ENCODE measurements around the gene RPL3. TPM values are rescaled to one million over a fixed set of nuclear protein-coding genes. Genes with fewer than 3 reads are reported as not detected.

The RPL3 gene
- total RNA-seq, 1 experiment from 2014 or later: 2,830 TPM

DNA sequence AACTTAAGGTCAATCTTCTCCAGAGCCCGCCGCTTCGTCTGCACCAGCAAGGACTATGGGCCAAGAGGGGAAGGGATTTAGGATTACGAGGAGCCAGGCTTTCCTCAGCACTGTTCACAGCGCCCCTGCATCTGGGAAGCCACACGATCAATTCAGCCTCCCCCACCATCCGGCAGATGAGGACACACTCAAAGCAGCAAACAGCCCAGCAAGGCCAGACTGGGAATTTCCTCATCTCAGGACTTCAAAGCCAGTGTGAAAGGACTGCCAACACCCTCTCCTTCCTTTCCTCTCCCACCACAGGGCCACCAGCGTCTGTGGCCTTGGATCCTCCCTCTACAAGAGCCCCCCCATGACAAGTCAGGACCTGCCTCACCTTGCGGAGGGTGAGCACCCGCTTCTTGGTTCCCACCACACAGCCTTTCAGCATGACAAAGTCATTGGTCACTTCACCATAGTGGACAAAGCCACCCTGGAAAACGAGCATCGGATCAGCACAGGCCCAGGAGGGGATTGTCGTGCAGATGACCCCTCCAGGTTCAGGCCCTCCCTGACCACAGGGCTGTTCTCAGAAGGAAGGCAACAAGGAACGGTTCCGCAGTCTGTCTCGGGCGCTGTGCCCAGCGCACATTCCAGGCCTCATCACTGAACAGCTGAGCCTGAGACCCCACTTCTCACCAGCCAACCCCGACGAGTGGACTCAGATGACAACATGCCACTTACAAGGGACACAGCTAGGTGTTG lies 6.0 kb downstream of the RPL3 start:
- peaks cover 78 to 100% (median 88%) of the 10 kb centered on the region in 3 experiments for H3K36me3 Mint-ChIP-seq (ENCODE audit: insufficient read depth in 1 of 3, low read depth in 3 of 3)
- Histone ChIP-seq H3K56ac (ENCODE audit: insufficient read length, low read depth, low read length) (no peak overlapping the region), H3T11ph (ENCODE audit: low read length) (no peak overlapping the region), H2BK20ac (ENCODE audit: low read depth, low read length, poor library complexity, severe bottlenecking) (no peak overlapping the region), H3K4me1 (ENCODE audit: insufficient read depth, low read length) (peaks cover 2% of the 10 kb centered on the region; the same call in 1 of the 2 replicates), H3K79me2 (ENCODE audit: insufficient read depth, low read length) (peaks cover 13% of the 10 kb centered on the region), H3K23me2 (ENCODE audit: insufficient read length, low read depth, low read length, poor library complexity, severe bottlenecking) (peaks cover 3% of the 10 kb centered on the region), H2BK5ac (ENCODE audit: insufficient read length, low read length) (no peak overlapping the region), H2AFZ (ENCODE audit: low read length) (no peak overlapping the region), H3K4me2 (ENCODE audit: insufficient read depth, insufficient read length, low read length) (no peak overlapping the region), H3K18ac (ENCODE audit: insufficient read length, low read depth, low read length) (no peak overlapping the region), H4K8ac (replicated peaks; ENCODE audit: insufficient read length, low read depth, low read length) (no peak overlapping the region), H3K27ac (ENCODE audit: insufficient read length, low read depth, low read length) (no peak overlapping the region), H3K27me3 (ENCODE audit: insufficient read depth, low read length) (no peaks in the 10 kb centered on the region), H3K4ac (ENCODE audit: low read depth, low read length) (no peak overlapping the region), H3K14ac (ENCODE audit: insufficient read depth, low read length) (no peak overlapping the region), H2BK12ac (ENCODE audit: insufficient read length, low read depth, low read length) (no peak overlapping the region), H4K20me1 (ENCODE audit: control insufficient read depth, insufficient read depth, insufficient read length) (peaks cover 8% of the 10 kb centered on the region), H4K91ac (ENCODE audit: insufficient read length, low read depth, low read length) (no peak overlapping the region), H3K79me1 (ENCODE audit: insufficient read depth, low read depth, low read length, poor library complexity, severe bottlenecking) (peaks cover 4% of the 10 kb centered on the region), H2BK120ac (ENCODE audit: low read depth, low read length, poor library complexity, severe bottlenecking) (no peak overlapping the region), H3K9ac (ENCODE audit: extremely low read depth, insufficient read length, low read length) (no peak overlapping the region), H2BK15ac (ENCODE audit: low read depth, low read length) (no peak overlapping the region), H3K9me3 (ENCODE audit: control insufficient read depth, low read depth, low read length) (no peaks in the 10 kb centered on the region), H3K23ac (ENCODE audit: insufficient read length, low read depth, low read length) (no peak overlapping the region), H2AK5ac (ENCODE audit: insufficient read length, low read length) (no peak overlapping the region), H4K5ac (ENCODE audit: insufficient read length, low read depth, low read length) (no peak overlapping the region)
- DNase-seq: no peak
- peaks cover 11% of the 10 kb centered on the region; the same call in 1 of the 2 replicates for H3K27me3 Mint-ChIP-seq (ENCODE audit: low read depth)
- no peaks in the 10 kb centered on the region for H3K9me3 Mint-ChIP-seq
- peaks cover 61 to 62% of the 10 kb centered on the region in 2 experiments for H3K4me1 Mint-ChIP-seq
- TF ChIP-seq, protein P1, sequence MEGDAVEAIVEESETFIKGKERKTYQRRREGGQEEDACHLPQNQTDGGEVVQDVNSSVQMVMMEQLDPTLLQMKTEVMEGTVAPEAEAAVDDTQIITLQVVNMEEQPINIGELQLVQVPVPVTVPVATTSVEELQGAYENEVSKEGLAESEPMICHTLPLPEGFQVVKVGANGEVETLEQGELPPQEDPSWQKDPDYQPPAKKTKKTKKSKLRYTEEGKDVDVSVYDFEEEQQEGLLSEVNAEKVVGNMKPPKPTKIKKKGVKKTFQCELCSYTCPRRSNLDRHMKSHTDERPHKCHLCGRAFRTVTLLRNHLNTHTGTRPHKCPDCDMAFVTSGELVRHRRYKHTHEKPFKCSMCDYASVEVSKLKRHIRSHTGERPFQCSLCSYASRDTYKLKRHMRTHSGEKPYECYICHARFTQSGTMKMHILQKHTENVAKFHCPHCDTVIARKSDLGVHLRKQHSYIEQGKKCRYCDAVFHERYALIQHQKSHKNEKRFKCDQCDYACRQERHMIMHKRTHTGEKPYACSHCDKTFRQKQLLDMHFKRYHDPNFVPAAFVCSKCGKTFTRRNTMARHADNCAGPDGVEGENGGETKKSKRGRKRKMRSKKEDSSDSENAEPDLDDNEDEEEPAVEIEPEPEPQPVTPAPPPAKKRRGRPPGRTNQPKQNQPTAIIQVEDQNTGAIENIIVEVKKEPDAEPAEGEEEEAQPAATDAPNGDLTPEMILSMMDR (conservative IDR thresholded peaks at IDR 0.05): no peak
- peak overlapping the region; percentile 8 to 60; a peak in 3 of 5 replicates for H3K4me3 Mint-ChIP-seq
- no CpG with 5 or more reads among the region's 20 CpGs for WGBS (ENCODE audit: extremely low coverage, insufficient read length, low lambda C conversion rate)
- H3K27ac Mint-ChIP-seq: peak overlapping the region; percentile 48 to 98 (median 94); a peak in 5 of 7 replicates
